Cardiac ventricle fibroblast (primary cell): ENCODE results near the gene RSAD1. TPM values are rescaled to one million over a fixed set of nuclear protein-coding genes. Genes with fewer than 3 reads are reported as not detected.

ENCODE experiments used
- total RNA-seq: library from RNA; depleted of rRNA; stranded (reverse); fragments of >200 nt; gene quantifications from 2 replicates; pipeline ENCODE4 v1.2.3, GENCODE V29; 2015

RSAD1 gene
- total RNA-seq: 16.9 and 17.5 TPM in 2 replicates

GRCh38 chr17:50478391-50479381 is at the start of gene RSAD1:
RSAD1 (plus strand) TSS chr17:50478860; CDS start chr17:50478885, 25 bp downstream.

GRCh38 chr17:50468304-50469207 is 10.1 kb upstream of the RSAD1 start, which contains the start of gene CHAD:
CHAD (minus strand) TSS chr17:50468880; CDS start chr17:50468813, 67 bp downstream.

GRCh38 chr17:50507871-50508572 is 29.4 kb downstream of the RSAD1 start, which contains the start of gene MYCBPAP:
MYCBPAP (plus strand) TSS chr17:50508439; CDS start chr17:50508675, 236 bp downstream.

GRCh38 chr17:50532452-50533024 is 53.9 kb downstream of the RSAD1 start, which contains the start of gene EPN3:
EPN3 (plus strand) TSS chr17:50532735; CDS start chr17:50536557, 3,822 bp downstream.

Other genes with a start within 250 kb of the RSAD1 start
- gene TMEM92, start 204.4 kb upstream of the RSAD1 start, total RNA-seq: not detected in 2 replicates
- gene XYLT2, start 132.7 kb upstream of the RSAD1 start, total RNA-seq: 23.4 and 26.8 TPM in 2 replicates
- gene MRPL27, start 105.7 kb upstream of the RSAD1 start, total RNA-seq: 64.3 and 68.2 TPM in 2 replicates
- gene EME1, start 105.6 kb upstream of the RSAD1 start, total RNA-seq: 0.20 and 0.94 TPM in 2 replicates
- 111 and 127 TPM in 2 replicates for gene LRRC59, start 81.3 kb upstream of the RSAD1 start, total RNA-seq
- gene ACSF2, start 52.6 kb upstream of the RSAD1 start, total RNA-seq: 29.0 and 31.8 TPM in 2 replicates
- gene CHAD, start 10.0 kb upstream of the RSAD1 start, total RNA-seq: 0.10 TPM in 1 of 2 replicates, not detected in the other
- gene MYCBPAP, start 29.6 kb downstream of the RSAD1 start, total RNA-seq: 0.25 TPM in 1 of 2 replicates, not detected in the other
- not detected in 2 replicates for gene EPN3, start 53.9 kb downstream of the RSAD1 start, total RNA-seq
- 68.9 and 129 TPM in 2 replicates for gene SPATA20, start 68.3 kb downstream of the RSAD1 start, total RNA-seq
- 1.8 and 2.1 TPM in 2 replicates for gene CACNA1G, start 81.9 kb downstream of the RSAD1 start, total RNA-seq
- gene ABCC3, start 156.0 kb downstream of the RSAD1 start, total RNA-seq: 26.9 and 32.6 TPM in 2 replicates
- gene ANKRD40, start 229.1 kb downstream of the RSAD1 start, total RNA-seq: 21.0 and 22.0 TPM in 2 replicates
- 14.6 and 26.2 TPM in 2 replicates for gene LUC7L3, start 240.7 kb downstream of the RSAD1 start, total RNA-seq